Mesodermal cell (in vitro differentiated cells): ENCODE data around the gene AGTRAP.

Experiments
- H3K27ac ChIP-seq: 2 replicates; pipeline ENCODE4 v1.7.0; 2013; ENCODE audit warnings: mild to moderate bottlenecking, low read depth, low read length, moderate library complexity; ENCODE audit not compliant: severe bottlenecking
- H3K36me3 ChIP-seq: 2 replicates; pipeline ENCODE4 v1.7.1; 2013; ENCODE audit warnings: mild to moderate bottlenecking, low read length, moderate library complexity; ENCODE audit not compliant: control insufficient read depth, insufficient read depth
- H3K4me1 ChIP-seq: one replicate; pipeline ENCODE4 v1.7.1; 2013; ENCODE audit warnings: mild to moderate bottlenecking, low read length; ENCODE audit not compliant: insufficient read depth, control insufficient read depth, poor library complexity, severe bottlenecking
- H3K4me3 ChIP-seq: 2 replicates; pipeline ENCODE4 v1.7.0; 2013; ENCODE audit warnings: low read length, control low read depth, mild to moderate bottlenecking; ENCODE audit not compliant: insufficient read depth, poor library complexity, severe bottlenecking; ENCODE audit errors: extremely low read depth
- H3K9me3 ChIP-seq: 2 replicates; pipeline ENCODE4 v1.7.1; 2013; ENCODE audit warnings: mild to moderate bottlenecking, low read length, moderate library complexity; ENCODE audit not compliant: control insufficient read depth
- WGBS, 2 experiments: methylation state at CpG; one replicate each; pipeline ENCODE4 v1.1.5; 2013; ENCODE audit warnings: missing lambda C conversion rate in 2 of 2; ENCODE audit not compliant: insufficient coverage in 2 of 2; 5-methylcytosine and 5-hydroxymethylcytosine counted together

The AGTRAP gene

GRCh38 chr1:11697893-11698210 is 38.1 kb upstream of the AGTRAP start:
- Histone ChIP-seq H3K36me3 (no peaks in the 10 kb centered on the region), H3K9me3 (no peaks in the 10 kb centered on the region), H3K27ac (no peak overlapping the region), H3K4me3 (no peak overlapping the region), H3K4me1 (peaks cover 5% of the 10 kb centered on the region)
- WGBS, 2 experiments: 100% methylated on average over 4 of the region's 5 CpGs; no CpG with 5 or more reads in 1 of the 2 experiments

DNA sequence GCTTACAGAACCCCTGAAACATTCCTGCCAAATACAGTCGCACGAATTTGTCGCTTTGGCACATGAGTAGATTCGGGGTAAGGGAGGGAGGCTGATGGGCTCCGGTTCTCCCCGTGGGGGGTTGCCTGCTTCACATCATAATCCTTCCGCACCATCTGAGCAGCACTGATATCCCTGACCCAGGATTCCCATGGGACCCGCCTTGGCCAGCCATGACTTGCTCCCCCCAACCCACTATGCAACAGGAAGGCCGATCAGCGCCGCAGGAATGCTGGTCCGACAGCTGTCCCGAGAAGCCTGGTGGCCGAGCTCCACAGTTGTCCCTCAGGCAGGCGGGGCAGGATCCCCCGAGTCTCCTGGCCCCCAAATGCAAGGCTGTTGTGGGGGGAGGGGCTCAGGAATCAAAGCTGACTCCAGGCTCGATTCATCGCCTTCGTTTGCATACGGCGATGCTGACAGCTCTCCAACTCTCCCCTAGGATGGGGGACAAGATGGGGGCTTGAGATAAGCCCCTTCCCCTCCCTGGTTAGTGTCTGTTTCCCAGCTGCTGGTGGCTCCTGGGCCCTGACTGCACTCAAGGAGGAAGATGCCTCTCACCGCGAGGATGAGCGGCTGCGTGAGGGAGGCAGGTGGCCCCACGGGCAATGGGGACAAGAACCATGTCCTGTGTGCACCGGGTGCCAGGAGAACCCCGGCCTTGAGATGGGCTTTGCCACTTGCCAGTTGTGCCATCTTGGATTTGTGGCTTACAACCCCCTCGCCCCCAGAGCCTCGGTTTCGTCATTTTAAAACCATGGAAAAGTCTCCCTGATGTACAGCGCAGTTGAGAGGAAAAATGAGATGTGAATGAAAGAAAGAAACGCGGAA is 35.1 kb upstream of the AGTRAP start:
- Histone ChIP-seq H3K4me3 (no peak overlapping the region), H3K36me3 (no peaks in the 10 kb centered on the region), H3K4me1 (no peaks in the 10 kb centered on the region), H3K9me3 (no peaks in the 10 kb centered on the region), H3K27ac (no peak overlapping the region)
- 63 to 72% methylated on average over 22 of the region's 34 CpGs for WGBS, 2 experiments

- Histone ChIP-seq H3K4me1 (no peaks in the 10 kb centered on the region), H3K27ac (no peak overlapping the region), H3K36me3 (no peaks in the 10 kb centered on the region), H3K9me3 (no peaks in the 10 kb centered on the region), H3K4me3 (no peak overlapping the region)
- 61 to 67% methylated on average over 11 to 15 of the region's 15 CpGs for WGBS, 2 experiments
Observed at GRCh38 chr1:11701551-11701961, 34.4 kb upstream of the AGTRAP start.

DNA sequence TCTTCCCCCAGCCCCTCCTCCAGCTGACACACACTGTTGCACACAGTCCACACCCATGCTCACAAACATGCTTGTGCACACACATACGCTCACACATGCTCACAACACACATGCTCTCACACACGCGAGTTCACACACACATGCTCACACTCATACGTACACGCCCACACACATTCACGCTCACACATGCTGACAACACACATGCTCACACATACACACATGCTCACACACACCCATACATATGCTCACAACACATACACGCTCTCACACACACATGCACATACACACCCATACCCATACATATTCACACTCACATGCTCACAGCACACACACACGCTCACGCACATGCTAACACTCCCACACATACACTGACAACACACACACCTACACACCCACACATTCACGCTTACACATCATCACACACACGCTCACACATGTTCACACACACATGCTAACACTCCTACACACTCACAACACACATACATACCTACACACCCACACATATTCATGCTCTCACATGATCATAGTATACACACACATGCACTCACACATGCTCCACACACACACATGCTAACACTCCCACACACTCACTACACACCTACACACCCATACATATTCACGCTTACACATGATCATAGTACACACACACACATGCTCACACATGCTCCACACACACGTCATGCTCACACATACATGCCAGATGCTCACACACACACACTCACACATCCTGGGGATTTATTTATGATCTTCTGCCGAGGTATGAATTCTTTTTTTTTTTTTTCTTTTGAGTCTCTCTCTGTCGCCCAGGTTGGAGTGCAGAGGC is 33.7 kb upstream of the AGTRAP start:
- Histone ChIP-seq H3K4me1 (no peaks in the 10 kb centered on the region), H3K4me3 (no peak overlapping the region), H3K36me3 (no peaks in the 10 kb centered on the region), H3K27ac (no peak overlapping the region), H3K9me3 (no peaks in the 10 kb centered on the region)
- 81 to 90% methylated on average over 14 to 15 of the region's 15 CpGs for WGBS, 2 experiments

DNA sequence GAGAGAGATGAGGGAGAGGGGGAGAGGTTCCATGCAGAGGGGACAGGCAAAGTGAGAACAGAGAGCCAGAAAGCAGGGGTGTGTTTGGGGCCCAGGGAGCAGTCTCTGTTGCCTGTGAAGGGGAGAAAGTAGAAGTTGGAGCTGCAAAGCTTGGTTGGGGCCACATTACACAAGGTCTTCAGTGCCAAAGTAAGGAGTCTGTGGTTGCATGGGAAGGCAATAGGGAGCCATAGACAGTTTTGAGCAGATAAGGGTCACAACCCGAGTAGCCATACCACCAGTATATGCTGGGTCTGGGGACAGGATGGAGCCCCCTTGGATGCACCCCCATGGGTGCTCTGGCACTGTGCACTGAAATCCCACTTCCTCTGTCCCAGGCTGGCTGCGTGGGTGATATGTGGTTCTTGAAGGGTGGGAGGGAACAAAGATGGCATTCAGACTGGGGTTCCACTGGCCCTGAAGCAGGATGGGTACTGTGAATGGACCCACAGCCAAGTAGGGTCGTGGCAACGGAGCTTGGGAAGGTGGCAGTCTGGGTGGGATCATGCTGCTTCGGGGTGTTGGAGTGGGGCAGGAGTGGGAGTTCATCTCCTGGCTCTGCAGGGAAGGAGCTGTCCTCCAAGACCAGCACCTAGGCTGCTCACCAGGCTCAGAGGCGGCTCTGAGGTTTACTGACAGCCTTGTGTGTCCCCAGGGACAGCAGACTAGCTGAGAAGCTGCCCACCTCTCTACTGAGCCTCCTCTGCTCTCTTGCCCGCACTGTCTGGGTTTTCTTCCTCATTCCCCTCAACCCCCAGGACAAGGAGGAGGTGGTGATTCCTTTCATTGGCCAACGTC is 32.4 kb upstream of the AGTRAP start:
- no peaks in the 10 kb centered on the region for H3K36me3 ChIP-seq
- H3K27ac ChIP-seq: no peak overlapping the region
- no peaks in the 10 kb centered on the region for H3K4me1 ChIP-seq
- H3K4me3 ChIP-seq: no peak overlapping the region
- WGBS, 2 experiments: 55 to 69% methylated on average over 6 of the region's 8 CpGs
- H3K9me3 ChIP-seq: no peaks in the 10 kb centered on the region

DNA sequence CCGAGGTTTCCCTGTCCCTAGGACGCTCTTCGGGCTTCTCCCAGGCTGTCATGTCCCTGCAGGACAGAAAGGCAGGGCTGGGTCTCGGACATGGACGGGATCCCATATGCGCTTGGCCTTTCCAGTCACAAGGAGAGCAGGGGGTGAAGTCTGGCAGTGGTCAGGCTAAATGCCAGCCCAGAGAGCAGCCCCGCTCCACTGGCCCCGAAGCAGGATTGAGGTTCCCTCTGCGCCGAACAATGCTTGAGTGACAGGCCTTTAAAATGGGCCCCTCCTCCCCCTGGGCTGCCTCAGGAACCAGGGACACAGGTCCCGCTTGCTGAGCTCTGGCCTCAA is 31.8 kb upstream of the AGTRAP start:
- H3K27ac ChIP-seq: no peak overlapping the region
- no peak overlapping the region for H3K4me3 ChIP-seq
- no peaks in the 10 kb centered on the region for H3K36me3 ChIP-seq
- WGBS, 2 experiments: 49 to 52% methylated on average over 9 to 11 of the region's 11 CpGs
- H3K9me3 ChIP-seq: no peaks in the 10 kb centered on the region
- H3K4me1 ChIP-seq: no peaks in the 10 kb centered on the region

GRCh38 chr1:11704691-11705475 is 31.1 kb upstream of the AGTRAP start:
- H3K36me3 ChIP-seq: no peaks in the 10 kb centered on the region
- H3K4me3 ChIP-seq: no peak overlapping the region
- no peaks in the 10 kb centered on the region for H3K4me1 ChIP-seq
- H3K9me3 ChIP-seq: no peaks in the 10 kb centered on the region
- H3K27ac ChIP-seq: no peak overlapping the region
- 77 to 83% methylated on average over 14 of the region's 22 CpGs for WGBS, 2 experiments

GRCh38 chr1:11705596-11705995 is 30.3 kb upstream of the AGTRAP start:
- no peak overlapping the region for H3K4me3 ChIP-seq
- no peaks in the 10 kb centered on the region for H3K9me3 ChIP-seq
- H3K36me3 ChIP-seq: no peaks in the 10 kb centered on the region
- no peak overlapping the region for H3K27ac ChIP-seq
- no peaks in the 10 kb centered on the region for H3K4me1 ChIP-seq
- 83 to 94% methylated on average over 9 of the region's 9 CpGs for WGBS, 2 experiments

DNA sequence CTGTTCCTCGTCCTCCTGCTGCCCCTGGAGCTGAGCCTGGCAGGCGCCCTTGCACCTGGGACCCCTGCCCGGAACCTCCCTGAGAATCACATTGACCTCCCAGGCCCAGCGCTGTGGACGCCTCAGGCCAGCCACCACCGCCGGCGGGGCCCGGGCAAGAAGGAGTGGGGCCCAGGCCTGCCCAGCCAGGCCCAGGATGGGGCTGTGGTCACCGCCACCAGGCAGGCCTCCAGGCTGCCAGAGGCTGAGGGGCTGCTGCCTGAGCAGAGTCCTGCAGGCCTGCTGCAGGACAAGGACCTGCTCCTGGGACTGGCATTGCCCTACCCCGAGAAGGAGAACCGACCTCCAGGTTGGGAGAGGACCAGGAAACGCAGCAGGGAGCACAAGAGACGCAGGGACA is 29.6 kb upstream of the AGTRAP start:
- H3K9me3 ChIP-seq: no peaks in the 10 kb centered on the region
- H3K27ac ChIP-seq: no peak overlapping the region
- no peak overlapping the region for H3K4me3 ChIP-seq
- no peaks in the 10 kb centered on the region for H3K36me3 ChIP-seq
- WGBS, 2 experiments: 93 to 96% methylated on average over 13 to 14 of the region's 14 CpGs
- no peaks in the 10 kb centered on the region for H3K4me1 ChIP-seq
